H9 (cell line): ENCODE measurements around the gene CPD. TPM values are rescaled to one million over a fixed set of nuclear protein-coding genes. Genes with fewer than 3 reads are reported as not detected.

Experiments used
- DNase-seq: peaks from one replicate; pipeline ENCODE4 v3.0.0-alpha.2; 2017
- H2AFZ ChIP-seq: one replicate; pipeline ENCODE4 v1.6.1; 2013; ENCODE audit warnings: mild to moderate bottlenecking, low read length, control low read depth, moderate library complexity
- H2AK5ac ChIP-seq: 2 replicates; pipeline ENCODE4 v1.6.1; 2013; ENCODE audit warnings: low read length, control low read depth, mixed read lengths; ENCODE audit not compliant: insufficient read length
- H2BK120ac ChIP-seq: one replicate; pipeline ENCODE4 v1.6.1; 2013; ENCODE audit warnings: low read depth, mild to moderate bottlenecking, low read length, control low read depth, inconsistent platforms; ENCODE audit not compliant: poor library complexity, severe bottlenecking
- H2BK12ac ChIP-seq: 2 replicates; pipeline ENCODE4 v1.6.1; 2013; ENCODE audit warnings: low read length, control low read depth, mixed read lengths, low read depth; ENCODE audit not compliant: insufficient read length
- H2BK15ac ChIP-seq: 2 replicates; pipeline ENCODE4 v1.6.1; 2013; ENCODE audit warnings: low read depth, low read length, control low read depth
- H2BK20ac ChIP-seq: one replicate; pipeline ENCODE4 v1.6.1; 2013; ENCODE audit warnings: low read depth, mild to moderate bottlenecking, low read length, control low read depth, inconsistent platforms; ENCODE audit not compliant: poor library complexity, severe bottlenecking
- H2BK5ac ChIP-seq: 2 replicates; pipeline ENCODE4 v1.6.1; 2013; ENCODE audit warnings: low read length, control low read depth, mixed read lengths; ENCODE audit not compliant: insufficient read length
- H3K14ac ChIP-seq: 2 replicates; pipeline ENCODE4 v1.6.1; 2013; ENCODE audit warnings: low read length, control low read depth; ENCODE audit not compliant: insufficient read depth
- H3K18ac ChIP-seq: 2 replicates; pipeline ENCODE4 v1.6.1; 2013; ENCODE audit warnings: low read depth, mild to moderate bottlenecking, mixed read lengths, low read length, control low read depth; ENCODE audit not compliant: insufficient read length
- H3K23ac ChIP-seq: 2 replicates; pipeline ENCODE4 v1.6.1; 2013; ENCODE audit warnings: low read length, control low read depth, mixed read lengths, low read depth; ENCODE audit not compliant: insufficient read length
- H3K23me2 ChIP-seq: 2 replicates; pipeline ENCODE4 v1.6.1; 2013; ENCODE audit warnings: low read depth, mild to moderate bottlenecking, mixed read lengths, low read length, control low read depth; ENCODE audit not compliant: insufficient read length, poor library complexity, severe bottlenecking
- H3K27ac ChIP-seq: 2 replicates; pipeline ENCODE4 v1.5.1; 2013; ENCODE audit warnings: low read length, control low read depth, mixed read lengths, low read depth; ENCODE audit not compliant: insufficient read length
- H3K27me3 ChIP-seq: 2 replicates; pipeline ENCODE4 v1.6.1; 2013; ENCODE audit warnings: low read length, control low read depth, inconsistent platforms; ENCODE audit not compliant: insufficient read depth
- H3K4ac ChIP-seq: 2 replicates; pipeline ENCODE4 v1.6.1; 2013; ENCODE audit warnings: low read depth, mild to moderate bottlenecking, control low read depth, inconsistent platforms, low read length, moderate library complexity
- H3K4me1 ChIP-seq: 2 replicates; pipeline ENCODE4 v1.6.1; 2013; ENCODE audit warnings: low read length, control low read depth, inconsistent platforms; ENCODE audit not compliant: insufficient read depth
- H3K4me2 ChIP-seq: 2 replicates; pipeline ENCODE4 v1.6.1; 2013; ENCODE audit warnings: low read length, control low read depth, mixed read lengths; ENCODE audit not compliant: insufficient read length, insufficient read depth
- H3K56ac ChIP-seq: 2 replicates; pipeline ENCODE4 v1.6.1; 2013; ENCODE audit warnings: low read depth, mild to moderate bottlenecking, mixed read lengths, low read length, control low read depth; ENCODE audit not compliant: insufficient read length
- H3K79me1 ChIP-seq: 2 replicates; pipeline ENCODE4 v1.6.1; 2013; ENCODE audit warnings: low read depth, mild to moderate bottlenecking, moderate library complexity, low read length, control low read depth, inconsistent platforms; ENCODE audit not compliant: insufficient read depth, poor library complexity, severe bottlenecking
- H3K79me2 ChIP-seq: 2 replicates; pipeline ENCODE4 v1.6.1; 2013; ENCODE audit warnings: low read length, control low read depth, inconsistent platforms; ENCODE audit not compliant: insufficient read depth
- H3K9ac ChIP-seq: 2 replicates; pipeline ENCODE4 v1.6.1; 2013; ENCODE audit warnings: low read length, control low read depth, mixed read lengths; ENCODE audit not compliant: insufficient read length; ENCODE audit errors: extremely low read depth
- H3K9me3 ChIP-seq: one replicate; pipeline ENCODE4 v1.6.1; 2013; ENCODE audit warnings: low read depth, low read length, inconsistent platforms; ENCODE audit not compliant: control insufficient read depth
- H3T11ph ChIP-seq: one replicate; pipeline ENCODE4 v1.6.1; 2013; ENCODE audit warnings: mild to moderate bottlenecking, low read length, control low read depth, inconsistent platforms
- H4K20me1 ChIP-seq: one replicate; pipeline ENCODE4 v1.6.1; 2013; ENCODE audit not compliant: control insufficient read depth, insufficient read length, insufficient read depth
- H4K5ac ChIP-seq: 2 replicates; pipeline ENCODE4 v1.6.1; 2013; ENCODE audit warnings: low read depth, mild to moderate bottlenecking, mixed read lengths, low read length, control low read depth; ENCODE audit not compliant: insufficient read length
- H4K8ac ChIP-seq: replicated peaks from 2 replicates; pipeline ENCODE4 v1.6.1; 2013; ENCODE audit warnings: low read length, control low read depth, mixed read lengths, low read depth; ENCODE audit not compliant: insufficient read length
- H4K91ac ChIP-seq: 2 replicates; pipeline ENCODE4 v1.6.1; 2013; ENCODE audit warnings: low read depth, mild to moderate bottlenecking, moderate library complexity, mixed read lengths, low read length, control low read depth; ENCODE audit not compliant: insufficient read length
- H3K27ac Mint-ChIP-seq, 3 experiments: 2 replicates in 2 of 3; 3 replicates in 1 of 3; pipeline ENCODE4 v1.8.0; 2020 to 2021; ENCODE audit warnings: mixed read lengths in 3 of 3, mild to moderate bottlenecking in 1 of 3, moderate library complexity in 1 of 3
- H3K27me3 Mint-ChIP-seq: 2 replicates; pipeline ENCODE4 v1.8.0; 2021; ENCODE audit warnings: low read depth, mild to moderate bottlenecking, moderate library complexity, mixed read lengths
- H3K36me3 Mint-ChIP-seq, 3 experiments: 2 replicates in 2 of 3; 3 replicates in 1 of 3; pipeline ENCODE4 v1.8.0; 2020 to 2021; ENCODE audit warnings: low read depth in 3 of 3, mixed read lengths in 3 of 3; ENCODE audit not compliant: insufficient read depth in 1 of 3
- H3K4me1 Mint-ChIP-seq, 2 experiments: 2 replicates each; pipeline ENCODE4 v1.8.0; 2020; ENCODE audit warnings: mixed read lengths in 2 of 2
- H3K4me3 Mint-ChIP-seq, 2 experiments: 2 replicates in 1 of 2; 3 replicates in 1 of 2; pipeline ENCODE4 v1.8.0; 2020 to 2021; ENCODE audit warnings: mild to moderate bottlenecking in 2 of 2, mixed read lengths in 2 of 2, moderate library complexity in 1 of 2
- H3K9me3 Mint-ChIP-seq, 2 experiments: 2 replicates in 1 of 2; 3 replicates in 1 of 2; pipeline ENCODE4 v1.8.0; 2020; ENCODE audit warnings: mild to moderate bottlenecking in 2 of 2, mixed read lengths in 2 of 2, moderate library complexity in 1 of 2
- WGBS: extraction: QIAGEN DNeasy Blood & Tissue Kit; methylation state at CpG from one replicate; pipeline ENCODE4 v1.1.7; 2013; ENCODE audit warnings: missing lambda C conversion rate, low lambda C conversion rate, mixed read lengths; ENCODE audit not compliant: insufficient read length; ENCODE audit errors: extremely low coverage; 5-methylcytosine and 5-hydroxymethylcytosine counted together
- total RNA-seq: library from RNA; stranded (reverse); gene quantifications from 2 replicates; pipeline ENCODE4 v1.2.1, GENCODE V29; 2021
- TF ChIP-seq, protein P1 (sequence below): fragments of 200-600 bp; sonication (generic); conservative IDR thresholded peaks from 3 replicates; pipeline ENCODE4 v1.8.0; 2021; ENCODE audit warnings: antibody characterized with exemption, mild to moderate bottlenecking

CPD gene
- total RNA-seq, 1 experiment from 2014 or later = 47.0 TPM

- Histone ChIP-seq H4K20me1 (peaks cover 2% of the 10 kb centered on the region), H2BK5ac (no peak overlapping the region), H3K14ac (no peak overlapping the region), H2BK120ac (no peak overlapping the region), H3K4me1 (no peaks in the 10 kb centered on the region; the same call in 1 of the 2 replicates), H4K5ac (no peak overlapping the region), H3K79me2 (no peaks in the 10 kb centered on the region), H3K27me3 (peaks cover 17% of the 10 kb centered on the region; the same call in 1 of the 2 replicates), H2BK15ac (no peak overlapping the region), H2AFZ (no peak overlapping the region), H2BK20ac (no peak overlapping the region), H3K23me2 (peaks cover 21% of the 10 kb centered on the region), H3K79me1 (no peaks in the 10 kb centered on the region), H3K9me3 (no peaks in the 10 kb centered on the region), H2BK12ac (no peak overlapping the region), H3K4ac (no peak overlapping the region), H3T11ph (no peak overlapping the region), H3K9ac (no peak overlapping the region), H4K91ac (no peak overlapping the region), H3K27ac (no peak overlapping the region), H2AK5ac (no peak overlapping the region), H3K23ac (no peak overlapping the region), H3K56ac (no peak overlapping the region), H3K18ac (no peak overlapping the region), H4K8ac (no peak overlapping the region), H3K4me2 (peak overlapping the region; percentile 93)
- Mint-ChIP-seq H3K4me3 (peak overlapping the region; percentile 80 to 85; a peak in 4 of 5 replicates), H3K36me3 (peaks cover 3 to 9% (median 6%) of the 10 kb centered on the region in 3 experiments; a peak in 5 of 7 replicates), H3K27me3 (peaks cover 44% of the 10 kb centered on the region), H3K9me3 (no peaks in the 10 kb centered on the region; a peak in 1 of 5 replicates), H3K4me1 (peaks cover 57 to 64% of the 10 kb centered on the region in 2 experiments), H3K27ac (no peak overlapping the region)
- whole genome bisulfite sequencing = no CpG with 5 or more reads among the region's 7 CpGs
- TF ChIP-seq, protein P1, sequence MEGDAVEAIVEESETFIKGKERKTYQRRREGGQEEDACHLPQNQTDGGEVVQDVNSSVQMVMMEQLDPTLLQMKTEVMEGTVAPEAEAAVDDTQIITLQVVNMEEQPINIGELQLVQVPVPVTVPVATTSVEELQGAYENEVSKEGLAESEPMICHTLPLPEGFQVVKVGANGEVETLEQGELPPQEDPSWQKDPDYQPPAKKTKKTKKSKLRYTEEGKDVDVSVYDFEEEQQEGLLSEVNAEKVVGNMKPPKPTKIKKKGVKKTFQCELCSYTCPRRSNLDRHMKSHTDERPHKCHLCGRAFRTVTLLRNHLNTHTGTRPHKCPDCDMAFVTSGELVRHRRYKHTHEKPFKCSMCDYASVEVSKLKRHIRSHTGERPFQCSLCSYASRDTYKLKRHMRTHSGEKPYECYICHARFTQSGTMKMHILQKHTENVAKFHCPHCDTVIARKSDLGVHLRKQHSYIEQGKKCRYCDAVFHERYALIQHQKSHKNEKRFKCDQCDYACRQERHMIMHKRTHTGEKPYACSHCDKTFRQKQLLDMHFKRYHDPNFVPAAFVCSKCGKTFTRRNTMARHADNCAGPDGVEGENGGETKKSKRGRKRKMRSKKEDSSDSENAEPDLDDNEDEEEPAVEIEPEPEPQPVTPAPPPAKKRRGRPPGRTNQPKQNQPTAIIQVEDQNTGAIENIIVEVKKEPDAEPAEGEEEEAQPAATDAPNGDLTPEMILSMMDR = no peak
- DNase-seq = no peak
These were observed 2.1 kb downstream of the CPD start for GRCh38 chr17:30380643-30381339.
